DND-41 (cell line): ENCODE results near the gene CUL4B.
"Not testable (repeated sequence)": the region's sequence is repeated elsewhere in the genome, so short reads cannot be mapped to it uniquely, and the experiment has no call there.

Source experiments
- ATAC-seq: fragments of 200-7000 bp; cut with Tn5 transposase; 3 replicates; pipeline ENCODE4 v1.9.1; 2021; ENCODE audit warnings: low read depth; ENCODE audit not compliant: insufficient read depth
- DNase-seq: peaks from one replicate; pipeline ENCODE4 v3.0.0-alpha.2; 2020
- H2AFZ ChIP-seq: 2 replicates; pipeline ENCODE4 v1.6.0; 2012; ENCODE audit warnings: low read depth, low read length
- H3K27ac ChIP-seq: 2 replicates; pipeline ENCODE4 v1.5.1; 2012; ENCODE audit warnings: low read length, inconsistent platforms
- H3K27me3 ChIP-seq: fragments of 200-600 bp; sonication (generic); 2 replicates; pipeline ENCODE4 v1.6.0; 2012; ENCODE audit warnings: low read length, mild to moderate bottlenecking, inconsistent platforms; ENCODE audit not compliant: insufficient read depth, poor library complexity
- H3K36me3 ChIP-seq: 2 replicates; pipeline ENCODE4 v1.5.1; 2012; ENCODE audit warnings: low read length, inconsistent platforms; ENCODE audit not compliant: insufficient read depth
- H3K4me1 ChIP-seq: 2 replicates; pipeline ENCODE4 v1.5.1; 2012; ENCODE audit warnings: mild to moderate bottlenecking, low read length; ENCODE audit not compliant: insufficient read depth
- H3K4me2 ChIP-seq: 2 replicates; pipeline ENCODE4 v1.6.0; 2012; ENCODE audit warnings: mild to moderate bottlenecking, moderate library complexity, low read length, inconsistent platforms; ENCODE audit not compliant: insufficient read depth
- H3K4me3 ChIP-seq, 2 experiments: fragments of 200-600 bp in 1 of 2; shearing (Covaris generic) in 1 of 2; 2 replicates each; pipeline ENCODE4 v1.5.1; 2012 to 2016; ENCODE audit warnings: inconsistent platforms in 2 of 2, low read length in 2 of 2, mild to moderate bottlenecking in 2 of 2, low read depth in 1 of 2, moderate library complexity in 1 of 2
- H3K79me2 ChIP-seq: 2 replicates; pipeline ENCODE4 v1.6.0; 2012; ENCODE audit warnings: low read length, inconsistent platforms; ENCODE audit not compliant: insufficient read depth
- H3K9ac ChIP-seq: 2 replicates; pipeline ENCODE4 v1.6.0; 2012; ENCODE audit warnings: low read depth, mild to moderate bottlenecking, inconsistent platforms, low read length, moderate library complexity
- H3K9me3 ChIP-seq: 2 replicates; pipeline ENCODE4 v1.5.1; 2012; ENCODE audit warnings: low read length, moderate library complexity, mild to moderate bottlenecking, inconsistent platforms; ENCODE audit not compliant: insufficient read depth, severe bottlenecking
- H4K20me1 ChIP-seq: 2 replicates; pipeline ENCODE4 v1.6.0; 2012; ENCODE audit warnings: low read length; ENCODE audit not compliant: insufficient read depth
- EZH2 ChIP-seq: IDR thresholded peaks from 3 replicates; pipeline ENCODE4 v1.6.1; 2012; ENCODE audit warnings: borderline replicate concordance, low read depth, mild to moderate bottlenecking, moderate library complexity, low read length, inconsistent platforms; ENCODE audit not compliant: severe bottlenecking
- TF ChIP-seq, protein P1 (sequence below): IDR thresholded peaks from 2 replicates; pipeline ENCODE4 v1.5.1; 2012; ENCODE audit warnings: borderline replicate concordance, low read length, moderate library complexity, mild to moderate bottlenecking; ENCODE audit not compliant: poor library complexity, severe bottlenecking; ENCODE audit errors: extremely low read depth

Gene CUL4B

DNA sequence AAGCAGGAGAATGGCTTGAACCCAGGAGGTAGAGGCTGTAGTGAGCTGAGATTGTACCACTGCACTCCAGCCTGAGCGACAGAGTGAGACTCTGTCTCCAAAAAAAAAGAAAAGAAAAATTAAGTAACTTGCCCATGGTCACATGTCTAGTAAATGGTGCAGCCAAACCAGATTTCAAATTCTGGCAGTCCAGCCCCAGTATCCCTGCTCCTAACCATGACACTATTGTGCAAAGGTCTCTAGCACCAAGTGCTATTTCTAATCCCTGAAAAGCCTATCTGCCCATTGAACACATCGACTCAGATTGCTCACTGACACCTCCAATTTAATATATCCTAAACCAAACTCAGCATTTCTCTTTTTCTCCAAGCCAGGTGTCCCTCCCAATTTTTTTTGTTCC is 84.0 kb downstream of the CUL4B start:
- Histone ChIP-seq H3K9ac (no peak overlapping the region), H3K27me3 (no peaks in the 10 kb centered on the region), H3K79me2 (no peaks in the 10 kb centered on the region), H3K36me3 (no peaks in the 10 kb centered on the region), H2AFZ (no peak overlapping the region), H4K20me1 (no peaks in the 10 kb centered on the region), H3K9me3 (no peaks in the 10 kb centered on the region), H3K4me3 (no peak overlapping the region), H3K4me2 (no peak overlapping the region), H3K27ac (no peak overlapping the region), H3K4me1 (no peaks in the 10 kb centered on the region)
- ATAC-seq (no peak), DNase-seq (no peak)
- no peak for TF ChIP-seq EZH2
- TF ChIP-seq, protein P1, sequence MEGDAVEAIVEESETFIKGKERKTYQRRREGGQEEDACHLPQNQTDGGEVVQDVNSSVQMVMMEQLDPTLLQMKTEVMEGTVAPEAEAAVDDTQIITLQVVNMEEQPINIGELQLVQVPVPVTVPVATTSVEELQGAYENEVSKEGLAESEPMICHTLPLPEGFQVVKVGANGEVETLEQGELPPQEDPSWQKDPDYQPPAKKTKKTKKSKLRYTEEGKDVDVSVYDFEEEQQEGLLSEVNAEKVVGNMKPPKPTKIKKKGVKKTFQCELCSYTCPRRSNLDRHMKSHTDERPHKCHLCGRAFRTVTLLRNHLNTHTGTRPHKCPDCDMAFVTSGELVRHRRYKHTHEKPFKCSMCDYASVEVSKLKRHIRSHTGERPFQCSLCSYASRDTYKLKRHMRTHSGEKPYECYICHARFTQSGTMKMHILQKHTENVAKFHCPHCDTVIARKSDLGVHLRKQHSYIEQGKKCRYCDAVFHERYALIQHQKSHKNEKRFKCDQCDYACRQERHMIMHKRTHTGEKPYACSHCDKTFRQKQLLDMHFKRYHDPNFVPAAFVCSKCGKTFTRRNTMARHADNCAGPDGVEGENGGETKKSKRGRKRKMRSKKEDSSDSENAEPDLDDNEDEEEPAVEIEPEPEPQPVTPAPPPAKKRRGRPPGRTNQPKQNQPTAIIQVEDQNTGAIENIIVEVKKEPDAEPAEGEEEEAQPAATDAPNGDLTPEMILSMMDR, result no peak

DNA sequence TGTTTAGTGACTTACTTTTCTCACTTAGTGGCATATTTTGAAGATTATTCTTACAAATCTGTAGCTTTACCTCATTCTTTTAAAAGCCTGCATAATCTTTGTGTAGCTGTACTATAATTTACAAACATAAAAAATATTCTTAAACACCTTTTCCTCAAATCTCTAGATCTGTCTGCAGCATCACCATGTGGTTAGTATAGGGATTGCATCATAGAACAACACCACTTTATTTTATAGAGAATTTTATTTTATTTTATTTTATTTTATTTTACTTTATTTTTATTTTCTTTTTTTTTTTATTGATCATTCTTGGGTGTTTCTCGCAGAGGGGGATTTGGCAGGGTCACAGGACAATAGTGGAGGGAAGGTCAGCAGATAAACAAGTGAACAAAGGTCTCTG is 85.3 kb downstream of the CUL4B start:
- H3K27me3 ChIP-seq, H3K4me2 ChIP-seq, H3K4me3 ChIP-seq, H3K79me2 ChIP-seq, H2AFZ ChIP-seq, H4K20me1 ChIP-seq, H3K27ac ChIP-seq, H3K36me3 ChIP-seq, H3K9me3 ChIP-seq, DNase-seq, ATAC-seq, H3K4me1 ChIP-seq, H3K9ac ChIP-seq: not testable (repeated sequence)
- TF ChIP-seq, protein P1, result peak; percentile 54
